ENCODE results near the gene METTL26.

DNA sequence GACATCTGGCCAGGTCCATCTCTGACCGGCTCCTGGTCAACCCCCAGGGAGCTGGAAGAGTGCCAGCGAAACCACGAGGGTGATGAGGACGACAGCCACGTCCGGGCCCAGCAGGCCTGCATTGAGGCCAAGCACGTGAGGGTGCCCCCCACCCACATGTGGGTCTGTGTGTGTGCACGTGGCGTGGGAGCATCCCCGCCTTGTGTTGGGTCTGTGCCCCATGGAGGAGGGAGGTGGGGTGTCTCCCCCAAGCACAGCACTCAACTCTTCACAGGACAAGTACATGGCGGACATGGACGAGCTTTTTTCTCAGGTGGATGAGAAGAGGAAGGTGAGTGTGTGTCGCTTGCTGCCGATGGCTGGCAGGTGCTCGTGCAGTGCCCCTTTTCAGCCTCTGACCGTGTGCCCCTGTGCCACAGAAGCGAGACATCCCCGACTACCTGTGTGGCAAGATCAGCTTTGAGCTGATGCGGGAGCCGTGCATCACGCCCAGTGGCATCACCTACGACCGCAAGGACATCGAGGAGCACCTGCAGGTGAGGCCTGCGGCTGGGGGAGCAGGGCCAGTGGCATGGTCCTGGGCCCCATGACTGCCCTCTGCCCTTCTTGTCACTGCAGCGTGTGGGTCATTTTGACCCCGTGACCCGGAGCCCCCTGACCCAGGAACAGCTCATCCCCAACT lies 45.8 kb upstream of the METTL26 start:
- TF ChIP-seq, protein P1, sequence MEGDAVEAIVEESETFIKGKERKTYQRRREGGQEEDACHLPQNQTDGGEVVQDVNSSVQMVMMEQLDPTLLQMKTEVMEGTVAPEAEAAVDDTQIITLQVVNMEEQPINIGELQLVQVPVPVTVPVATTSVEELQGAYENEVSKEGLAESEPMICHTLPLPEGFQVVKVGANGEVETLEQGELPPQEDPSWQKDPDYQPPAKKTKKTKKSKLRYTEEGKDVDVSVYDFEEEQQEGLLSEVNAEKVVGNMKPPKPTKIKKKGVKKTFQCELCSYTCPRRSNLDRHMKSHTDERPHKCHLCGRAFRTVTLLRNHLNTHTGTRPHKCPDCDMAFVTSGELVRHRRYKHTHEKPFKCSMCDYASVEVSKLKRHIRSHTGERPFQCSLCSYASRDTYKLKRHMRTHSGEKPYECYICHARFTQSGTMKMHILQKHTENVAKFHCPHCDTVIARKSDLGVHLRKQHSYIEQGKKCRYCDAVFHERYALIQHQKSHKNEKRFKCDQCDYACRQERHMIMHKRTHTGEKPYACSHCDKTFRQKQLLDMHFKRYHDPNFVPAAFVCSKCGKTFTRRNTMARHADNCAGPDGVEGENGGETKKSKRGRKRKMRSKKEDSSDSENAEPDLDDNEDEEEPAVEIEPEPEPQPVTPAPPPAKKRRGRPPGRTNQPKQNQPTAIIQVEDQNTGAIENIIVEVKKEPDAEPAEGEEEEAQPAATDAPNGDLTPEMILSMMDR (IDR thresholded peaks at IDR 0.05): no peak
- no peak for TF ChIP-seq POLR2A (IDR thresholded peaks at IDR 0.05)

Data from breast epithelium (tissue), 3 donors.